OCI-LY3 (cell line): ENCODE measurements around the gene TMEM245.

ENCODE experiments used
- H2AFZ ChIP-seq: fragments of 200-600, 300-600 bp; shearing (Covaris generic); 2 replicates; pipeline ENCODE4 v1.6.0; 2014; ENCODE audit warnings: antibody characterized with exemption, low read depth, low read length
- H3K27ac ChIP-seq: fragments of 200-600, 300-600 bp; sonication (generic); 2 replicates; pipeline ENCODE4 v1.5.1; 2014; ENCODE audit warnings: mild to moderate bottlenecking, low read length, moderate library complexity, mixed read lengths
- H3K27me3 ChIP-seq: fragments of 200-600, 300-600 bp; sonication (generic); 2 replicates; pipeline ENCODE4 v1.6.1; 2014; ENCODE audit warnings: low read depth, low read length, mixed read lengths
- H3K36me3 ChIP-seq: fragments of 200-600, 300-600 bp; sonication (generic); replicated peaks from 2 replicates; pipeline ENCODE3; 2014; ENCODE audit warnings: low read depth, low read length, mixed read lengths
- H3K4me1 ChIP-seq: fragments of 300-600, 200-600 bp; sonication (generic); 2 replicates; pipeline ENCODE4 v1.6.1; 2014; ENCODE audit warnings: low read length, mixed read lengths
- H3K4me2 ChIP-seq: fragments of 200-600, 300-600 bp; sonication (generic); 2 replicates; pipeline ENCODE4 v1.6.1; 2014; ENCODE audit warnings: low read length, mixed read lengths
- H3K4me3 ChIP-seq: fragments of 300-600, 200-600 bp; sonication (generic); 2 replicates; pipeline ENCODE4 v1.5.1; 2014; ENCODE audit warnings: antibody characterized with exemption, mild to moderate bottlenecking, low read length, moderate library complexity
- H3K79me2 ChIP-seq: fragments of 300-600, 200-600 bp; shearing (Covaris generic); 2 replicates; pipeline ENCODE4 v1.6.1; 2014; ENCODE audit warnings: mild to moderate bottlenecking, low read length, mixed read lengths
- H3K9ac ChIP-seq: fragments of 300-600, 200-600 bp; shearing (Covaris generic); 2 replicates; pipeline ENCODE4 v1.6.0; 2014; ENCODE audit warnings: mild to moderate bottlenecking, low read length, moderate library complexity
- H3K9me3 ChIP-seq: fragments of 200-600, 300-600 bp; shearing (Covaris generic); 2 replicates; pipeline ENCODE4 v1.6.1; 2014; ENCODE audit warnings: low read length, mixed read lengths; ENCODE audit not compliant: insufficient read depth
- H4K20me1 ChIP-seq: fragments of 200-600, 300-600 bp; sonication (generic); 2 replicates; pipeline ENCODE4 v1.6.1; 2016; ENCODE audit warnings: low read length, mixed read lengths; ENCODE audit not compliant: insufficient read depth
- CTCF ChIP-seq: fragments of 200-600, 300-600 bp; sonication (generic); IDR thresholded peaks from 2 replicates; pipeline ENCODE4 v1.5.1; 2014; ENCODE audit warnings: antibody characterized with exemption, low read length, low read depth
- EZH2phosphoT487 ChIP-seq: fragments of 200-600 bp; shearing (Covaris generic); IDR thresholded peaks from 2 replicates; pipeline ENCODE4 v1.6.1; 2018; ENCODE audit warnings: antibody characterized with exemption, mixed run types, low read depth

TMEM245 gene

GRCh38 chr9:109166171-109166770 is 46.5 kb upstream of the TMEM245 start:
- TF ChIP-seq CTCF (no peak), EZH2phosphoT487 (no peak)
- H3K4me3 ChIP-seq = no peak overlapping the region
- no peaks in the 10 kb centered on the region for H4K20me1 ChIP-seq
- no peaks in the 10 kb centered on the region for H3K36me3 ChIP-seq
- H3K79me2 ChIP-seq = no peaks in the 10 kb centered on the region
- H2AFZ ChIP-seq = no peak overlapping the region
- H3K27me3 ChIP-seq = peaks cover under 1% of the 10 kb centered on the region; the same call in 1 of the 2 replicates
- no peak overlapping the region for H3K9ac ChIP-seq
- H3K27ac ChIP-seq = no peak overlapping the region
- peaks cover 15% of the 10 kb centered on the region for H3K4me1 ChIP-seq
- no peak overlapping the region for H3K4me2 ChIP-seq
- H3K9me3 ChIP-seq = no peaks in the 10 kb centered on the region

- Histone ChIP-seq H2AFZ (no peak overlapping the region), H3K4me1 (peaks cover 16% of the 10 kb centered on the region), H3K27ac (no peak overlapping the region), H3K27me3 (no peaks in the 10 kb centered on the region), H3K9me3 (no peaks in the 10 kb centered on the region), H3K4me3 (no peak overlapping the region), H3K79me2 (no peaks in the 10 kb centered on the region), H3K9ac (no peak overlapping the region), H3K4me2 (peak overlapping the region; percentile 18), H3K36me3 (no peaks in the 10 kb centered on the region), H4K20me1 (no peaks in the 10 kb centered on the region)
- no peak for TF ChIP-seq EZH2phosphoT487
- no peak for TF ChIP-seq CTCF
These were observed 44.3 kb upstream of the TMEM245 start for GRCh38 chr9:109164042-109164441.

GRCh38 chr9:109163194-109163593 is 43.4 kb upstream of the TMEM245 start:
- Histone ChIP-seq H3K27me3 (peaks cover 6% of the 10 kb centered on the region; the same call in 1 of the 2 replicates), H3K27ac (no peak overlapping the region), H3K4me3 (no peak overlapping the region), H2AFZ (no peak overlapping the region), H3K79me2 (no peaks in the 10 kb centered on the region), H3K9me3 (no peaks in the 10 kb centered on the region), H3K4me1 (peaks cover 16% of the 10 kb centered on the region), H3K9ac (no peak overlapping the region), H4K20me1 (no peaks in the 10 kb centered on the region), H3K4me2 (no peak overlapping the region), H3K36me3 (no peaks in the 10 kb centered on the region)
- TF ChIP-seq CTCF (no peak), EZH2phosphoT487 (no peak)

- no peaks in the 10 kb centered on the region for H3K79me2 ChIP-seq
- no peak overlapping the region for H3K9ac ChIP-seq
- no peak overlapping the region for H2AFZ ChIP-seq
- no peak overlapping the region for H3K27ac ChIP-seq
- no peaks in the 10 kb centered on the region for H4K20me1 ChIP-seq
- no peaks in the 10 kb centered on the region for H3K9me3 ChIP-seq
- H3K4me1 ChIP-seq = peaks cover 16% of the 10 kb centered on the region
- peaks cover 6% of the 10 kb centered on the region; the same call in 1 of the 2 replicates for H3K27me3 ChIP-seq
- H3K4me2 ChIP-seq = no peak overlapping the region
- H3K36me3 ChIP-seq = no peaks in the 10 kb centered on the region
- H3K4me3 ChIP-seq = no peak overlapping the region
- no peak for TF ChIP-seq EZH2phosphoT487
- TF ChIP-seq CTCF = no peak
These were observed 42.9 kb upstream of the TMEM245 start for GRCh38 chr9:109162677-109163076.
